GM19324 (cell line): ENCODE data around the gene TRIM50.
"Not testable (repeated sequence)": the region's sequence is repeated elsewhere in the genome, so short reads cannot be mapped to it uniquely, and the experiment has no call there.

Experiments
- ATAC-seq: cut with Tn5 transposase; IDR thresholded peaks from one replicate; pipeline ENCODE4 v1.9.1; 2021; ENCODE audit warnings: mild to moderate bottlenecking, moderate library complexity; ENCODE audit not compliant: unreplicated experiment, low FRiP score

The TRIM50 gene

GRCh38 chr7:73327922-73328321, at the start of gene TRIM50, which contains the start of gene FKBP6:
TRIM50 (minus strand) TSS chr7:73328082; CDS start chr7:73324787, 3,295 bp downstream.
FKBP6 (plus strand) TSS chr7:73328161; CDS start chr7:73328429, 268 bp downstream.
- not testable (repeated sequence) for ATAC-seq

DNA sequence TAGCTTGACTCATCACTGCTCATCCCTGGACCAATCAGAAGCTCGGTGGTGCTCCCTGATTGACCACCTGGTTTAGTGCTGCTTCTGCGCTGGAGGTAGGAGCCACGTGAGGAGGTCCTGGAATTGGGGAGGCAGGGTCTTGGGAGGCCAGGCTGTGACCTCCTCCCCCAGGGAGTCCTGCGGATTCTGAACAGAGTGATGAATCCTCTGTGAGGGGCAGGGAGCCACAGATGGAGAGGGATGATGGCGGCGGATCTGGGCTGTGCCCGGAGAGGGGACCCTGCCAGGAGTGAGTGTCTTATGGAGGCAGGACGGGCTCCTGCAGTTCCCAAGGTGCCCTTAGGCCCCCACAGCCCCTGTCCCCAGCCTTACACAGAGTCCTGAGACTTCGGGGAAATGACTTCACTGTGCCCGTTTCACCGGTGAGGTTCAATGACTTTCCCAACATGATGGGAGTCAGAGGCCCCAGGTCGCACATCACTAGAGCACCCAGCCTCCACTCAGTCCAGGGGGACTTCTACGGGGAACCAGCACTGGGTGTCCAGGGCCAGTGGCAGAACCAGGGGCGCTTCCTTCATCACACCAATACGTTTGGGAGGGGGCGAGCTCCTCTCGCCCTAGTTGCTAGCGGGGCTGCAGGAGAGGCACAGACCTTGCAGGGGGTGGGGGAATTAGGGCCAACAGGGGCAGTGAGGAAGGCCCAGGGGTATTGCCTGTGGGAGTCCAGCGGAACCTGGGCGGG, 49.0 kb upstream of the TRIM50 start:
- ATAC-seq: no peak

GRCh38 chr7:73376262-73376661, 48.4 kb upstream of the TRIM50 start:
- ATAC-seq: not testable (repeated sequence)

- ATAC-seq: no peak
Observed at GRCh38 chr7:73373741-73374140, 45.9 kb upstream of the TRIM50 start.

DNA sequence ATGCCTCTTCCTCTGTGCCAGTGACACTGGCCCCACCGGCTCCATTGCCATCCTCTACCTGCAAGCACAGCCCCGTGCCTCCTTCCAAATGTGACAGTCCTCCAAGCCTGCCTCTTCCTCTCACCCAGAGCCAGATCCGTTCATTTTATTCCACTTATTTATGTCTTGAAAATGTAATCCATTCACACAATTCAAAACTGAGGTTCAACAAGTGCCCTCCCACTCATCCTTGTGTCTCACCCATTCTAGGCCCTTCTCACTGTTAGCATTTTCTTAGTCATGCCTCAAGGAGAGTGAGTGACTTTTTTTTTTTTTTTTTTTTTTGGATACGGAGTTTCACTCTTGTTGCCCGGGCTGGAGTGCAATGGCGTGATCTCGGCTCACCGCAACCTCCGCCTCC, 41.7 kb upstream of the TRIM50 start:
- ATAC-seq: no peak

GRCh38 chr7:73369009-73369408, 41.1 kb upstream of the TRIM50 start:
- no peak for ATAC-seq

DNA sequence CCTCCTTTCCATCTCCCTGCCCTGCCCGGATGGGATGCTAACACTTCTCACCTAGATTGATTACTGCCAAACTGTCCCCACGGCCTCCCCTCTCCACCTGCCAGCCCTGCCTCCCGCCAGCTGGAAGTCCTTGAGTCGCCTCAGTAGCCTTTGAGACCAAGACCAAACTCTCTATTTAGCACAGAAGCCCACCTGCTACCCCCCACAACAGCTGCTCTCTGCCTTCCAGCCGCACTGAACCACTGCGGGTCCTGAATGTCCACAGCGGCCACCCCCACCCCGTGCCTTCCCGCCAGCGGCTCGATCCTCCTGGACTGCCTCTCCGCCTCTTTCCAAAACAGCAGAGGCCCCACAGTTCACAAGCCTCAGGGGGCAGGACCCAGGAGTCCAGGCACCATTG, 39.1 kb upstream of the TRIM50 start:
- ATAC-seq: no peak

- ATAC-seq: no peak
Observed at GRCh38 chr7:73366127-73366526, 38.2 kb upstream of the TRIM50 start.

DNA sequence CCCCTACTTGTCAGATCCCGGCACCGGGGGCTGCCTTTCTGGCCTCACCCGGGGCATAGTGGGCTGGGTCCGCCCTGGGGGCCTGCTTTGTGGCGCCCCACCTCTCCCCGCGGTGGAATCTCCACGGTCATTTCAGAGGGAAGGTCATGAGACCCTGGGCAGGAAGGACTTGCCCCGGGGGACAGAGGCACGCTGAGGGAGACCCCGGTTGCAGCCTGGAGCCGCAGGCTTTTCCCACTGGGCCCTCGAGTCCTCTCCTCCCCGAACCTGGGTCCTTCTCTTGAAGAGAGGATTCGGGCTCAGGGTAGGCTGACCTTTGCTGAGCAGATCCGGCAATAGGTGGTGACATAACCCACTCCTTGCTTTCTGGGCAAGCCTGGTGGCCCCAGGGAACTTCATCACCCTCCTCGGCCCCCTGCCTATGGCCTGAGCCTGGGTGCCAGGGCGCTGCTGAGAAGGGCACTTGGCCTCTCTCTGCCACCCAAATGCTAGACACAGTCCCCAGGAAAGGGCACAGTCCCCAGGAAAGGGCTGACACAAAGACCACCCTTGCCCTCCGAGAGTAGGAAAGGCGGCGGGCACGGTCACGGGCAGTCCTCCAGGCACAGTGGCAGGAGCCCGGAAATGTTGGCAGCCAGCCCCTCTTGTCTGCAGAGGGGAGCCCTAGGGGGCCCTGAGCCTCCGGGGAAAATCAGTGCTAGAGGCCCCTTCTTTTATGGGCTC, 36.3 kb upstream of the TRIM50 start:
- no peak for ATAC-seq

DNA sequence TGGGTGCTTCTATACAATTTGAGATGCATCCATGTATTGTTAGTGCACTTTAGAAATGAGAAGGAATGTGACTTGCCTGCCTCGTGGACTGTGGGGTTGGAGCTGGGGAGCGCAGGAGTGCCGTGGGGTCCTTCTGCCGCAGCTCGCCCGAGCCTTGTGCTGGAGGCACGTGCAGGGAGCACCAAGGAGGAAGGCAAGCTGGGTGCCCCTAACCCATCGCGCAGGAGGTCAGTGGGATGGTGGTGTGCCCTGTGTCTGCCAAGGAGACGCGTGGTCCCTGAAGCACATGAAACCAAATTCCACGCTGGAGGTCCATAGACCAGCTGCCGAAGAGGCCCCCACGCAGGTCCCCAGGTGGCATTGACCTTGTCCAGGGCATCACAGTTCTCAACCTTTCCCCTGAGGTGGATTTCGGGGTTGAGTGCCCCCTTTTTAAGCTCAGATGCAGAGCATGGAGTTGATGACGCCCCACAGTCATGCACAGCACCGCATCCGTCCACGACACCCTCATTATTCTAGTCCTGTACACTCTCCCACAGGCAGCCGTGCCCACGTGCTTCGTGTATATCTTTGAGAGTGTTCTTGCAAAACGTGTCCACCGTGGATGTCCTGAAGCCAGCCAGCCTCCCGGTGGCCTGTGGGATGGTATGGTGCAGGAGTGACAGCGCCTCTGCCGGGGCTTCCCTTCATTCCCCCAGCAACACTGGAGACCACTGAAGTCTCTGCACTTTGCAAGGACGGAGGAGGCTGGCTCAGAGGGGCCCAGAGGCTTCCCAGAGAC, 35.5 kb upstream of the TRIM50 start:
- ATAC-seq: no peak

GRCh38 chr7:73360590-73360989, 32.7 kb upstream of the TRIM50 start:
- not testable (repeated sequence) for ATAC-seq

- no peak for ATAC-seq
Observed at GRCh38 chr7:73359746-73360375, 32.0 kb upstream of the TRIM50 start.

DNA sequence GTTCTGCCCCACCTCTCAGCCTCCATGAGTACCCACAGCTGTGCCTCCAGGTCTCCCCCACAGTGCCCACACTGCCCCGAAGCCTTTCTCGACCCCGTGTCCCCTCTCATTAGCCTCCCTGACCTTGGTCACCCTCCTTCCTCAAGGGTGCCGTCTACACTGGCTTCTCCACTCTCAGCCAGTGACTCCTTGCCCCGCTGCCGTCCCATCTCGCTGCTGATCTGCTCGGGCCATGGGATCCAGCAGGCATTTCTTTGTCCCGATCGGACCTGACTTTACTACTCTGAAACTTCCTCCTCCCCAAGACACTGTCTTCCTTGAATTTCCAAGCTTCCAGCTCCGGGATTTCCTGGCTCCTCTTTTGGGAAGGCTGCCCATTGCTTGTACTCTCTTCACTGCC, 31.4 kb upstream of the TRIM50 start:
- ATAC-seq: no peak

DNA sequence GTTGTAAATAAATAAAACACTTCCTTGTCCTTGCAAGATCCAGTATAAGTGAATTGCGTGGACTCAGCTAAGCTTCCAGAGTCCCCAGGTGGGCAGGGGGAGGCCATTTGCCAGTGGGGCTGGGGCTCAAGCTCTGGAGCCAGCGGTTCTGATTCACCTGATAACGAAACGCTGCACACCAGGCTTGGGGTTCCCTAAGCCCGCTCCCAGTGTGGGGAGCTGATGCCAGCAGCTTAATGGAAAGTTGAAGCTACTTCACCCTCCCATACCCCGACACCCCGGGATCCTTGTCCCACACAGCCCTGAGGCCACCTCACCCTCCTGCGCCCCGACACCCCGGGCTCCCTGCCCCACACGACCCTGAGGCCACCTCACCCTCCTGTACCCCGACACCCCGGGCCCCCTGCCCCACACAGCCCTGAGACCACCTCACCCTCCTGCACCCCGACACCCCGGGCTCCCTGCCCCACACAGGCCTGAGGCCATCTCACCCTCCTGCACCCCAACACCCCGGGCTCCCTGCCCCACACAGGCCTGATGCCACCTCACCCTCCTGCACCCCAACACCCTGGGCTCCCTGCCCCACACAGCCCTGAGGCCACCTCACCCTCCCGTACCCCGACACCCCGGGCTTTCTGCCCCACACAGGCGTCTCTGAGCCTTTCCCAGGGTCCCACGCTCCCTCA, 30.9 kb upstream of the TRIM50 start:
- ATAC-seq: no peak

- ATAC-seq: no peak
Observed at GRCh38 chr7:73356159-73356558, 28.3 kb upstream of the TRIM50 start.

DNA sequence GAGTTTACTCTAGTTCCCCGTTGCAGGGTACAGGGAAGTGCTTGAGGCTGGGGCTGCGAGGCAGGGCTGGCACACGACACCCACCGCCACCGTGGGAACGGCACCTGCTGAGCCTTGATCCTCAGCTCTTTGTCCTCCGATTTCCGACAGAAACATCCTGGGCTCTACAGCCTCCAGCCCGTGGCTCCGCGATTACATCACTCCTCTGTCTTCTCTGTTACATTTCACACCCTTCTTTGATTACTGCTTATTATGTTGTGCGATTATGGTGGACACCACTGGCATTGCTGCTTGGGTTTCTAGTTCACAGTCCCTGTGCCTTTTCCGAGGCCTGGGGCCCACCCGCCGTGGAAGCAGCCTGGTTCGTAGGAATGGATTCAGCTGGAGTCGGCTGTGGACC, 26.9 kb upstream of the TRIM50 start:
- no peak for ATAC-seq

DNA sequence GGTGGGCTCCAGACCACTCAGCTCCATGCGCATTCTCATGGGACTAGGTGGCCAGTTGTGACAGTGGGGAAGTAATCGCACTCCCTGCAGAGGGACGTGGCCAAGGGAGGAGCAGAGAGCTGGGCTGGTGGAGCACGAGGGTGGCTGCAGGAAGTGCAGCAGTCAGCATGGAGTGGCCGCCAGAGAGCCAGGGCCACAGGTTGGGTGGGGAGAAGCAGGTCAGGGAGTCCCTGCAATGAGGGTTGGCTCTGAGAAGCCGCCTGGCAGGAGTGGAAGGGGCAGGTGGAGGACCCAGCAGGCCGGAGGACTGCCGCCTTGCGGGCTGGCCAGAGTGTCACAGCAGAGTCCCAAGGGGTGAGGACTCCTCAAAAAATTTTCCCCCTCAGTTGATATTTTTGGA, 26.3 kb upstream of the TRIM50 start:
- no peak for ATAC-seq

- ATAC-seq: no peak
Observed at GRCh38 chr7:73353243-73353642, 25.4 kb upstream of the TRIM50 start.

GRCh38 chr7:73352784-73353183, 24.9 kb upstream of the TRIM50 start:
- ATAC-seq: no peak
